NCI-H345 treated with DMSO at 0.1 percent for 48 hours (cell line): ENCODE results near the gene PARP11.
"Not testable (repeated sequence)": the region's sequence is repeated elsewhere in the genome, so short reads cannot be mapped to it uniquely, and the experiment has no call there.

Source experiments
- DNase-seq: peaks from one replicate; lab custom pipeline; 2025; ENCODE audit not compliant: unreplicated experiment; lab: John Stamatoyannopoulos, UW

The PARP11 gene

GRCh38 chr12:3882896-3883564 is 9.8 kb upstream of the PARP11 start:
- no peak for DNase-seq

GRCh38 chr12:3882406-3882805 is 9.2 kb upstream of the PARP11 start:
- no peak for DNase-seq

- no peak for DNase-seq
These were observed 8.2 kb upstream of the PARP11 start for GRCh38 chr12:3881281-3881950.

- no peak for DNase-seq
These were observed 6.6 kb upstream of the PARP11 start for GRCh38 chr12:3879846-3880245.

GRCh38 chr12:3871356-3871755 is 1.8 kb downstream of the PARP11 start:
- no peak for DNase-seq

- DNase-seq: no peak
These were observed 3.3 kb downstream of the PARP11 start for GRCh38 chr12:3869865-3870264.

- no peak for DNase-seq
These were observed 3.8 kb downstream of the PARP11 start for GRCh38 chr12:3869433-3869832.

- no peak for DNase-seq
These were observed 9.4 kb downstream of the PARP11 start for GRCh38 chr12:3863756-3864155.

- DNase-seq: no peak
These were observed 30.7 kb downstream of the PARP11 start for GRCh38 chr12:3842517-3842916.

GRCh38 chr12:3841783-3842182 is 31.4 kb downstream of the PARP11 start:
- no peak for DNase-seq

- not testable (repeated sequence) for DNase-seq
These were observed 32.4 kb downstream of the PARP11 start for GRCh38 chr12:3840833-3841232.

GRCh38 chr12:3839745-3840144 is 33.5 kb downstream of the PARP11 start:
- DNase-seq: not testable (repeated sequence)

GRCh38 chr12:3838701-3839548 is 34.3 kb downstream of the PARP11 start:
- DNase-seq: not testable (repeated sequence)

- DNase-seq: no peak
These were observed 35.1 kb downstream of the PARP11 start for GRCh38 chr12:3838076-3838475.

- DNase-seq: no peak
These were observed 36.1 kb downstream of the PARP11 start for GRCh38 chr12:3837049-3837448.

- DNase-seq: no peak
These were observed 36.6 kb downstream of the PARP11 start for GRCh38 chr12:3836641-3837040.

GRCh38 chr12:3835914-3836313 is 37.3 kb downstream of the PARP11 start:
- DNase-seq: no peak

- no peak for DNase-seq
These were observed 38.4 kb downstream of the PARP11 start for GRCh38 chr12:3834774-3835173.

- no peak for DNase-seq
These were observed 39.4 kb downstream of the PARP11 start for GRCh38 chr12:3833670-3834310.

- DNase-seq: no peak
These were observed 40.5 kb downstream of the PARP11 start for GRCh38 chr12:3832738-3833137.

- no peak for DNase-seq
These were observed 44.3 kb downstream of the PARP11 start for GRCh38 chr12:3828888-3829287.
